GM23248 (cell line): Measurements from ENCODE around the gene DENND5A.

Source experiments
- EZH2 ChIP-seq: fragments of 200-600 bp; sonication (generic); IDR thresholded peaks from 2 replicates; pipeline ENCODE4 v1.6.1; 2018; ENCODE audit warnings: antibody characterized with exemption, mild to moderate bottlenecking; ENCODE audit not compliant: insufficient read depth, poor library complexity, severe bottlenecking
- EZH2phosphoT487 ChIP-seq: fragments of 200-600 bp; sonication (generic); IDR thresholded peaks from 2 replicates; pipeline ENCODE4 v1.6.1; 2018; ENCODE audit warnings: antibody characterized with exemption, moderate library complexity, mild to moderate bottlenecking, low read depth; ENCODE audit not compliant: insufficient read depth

DNA sequence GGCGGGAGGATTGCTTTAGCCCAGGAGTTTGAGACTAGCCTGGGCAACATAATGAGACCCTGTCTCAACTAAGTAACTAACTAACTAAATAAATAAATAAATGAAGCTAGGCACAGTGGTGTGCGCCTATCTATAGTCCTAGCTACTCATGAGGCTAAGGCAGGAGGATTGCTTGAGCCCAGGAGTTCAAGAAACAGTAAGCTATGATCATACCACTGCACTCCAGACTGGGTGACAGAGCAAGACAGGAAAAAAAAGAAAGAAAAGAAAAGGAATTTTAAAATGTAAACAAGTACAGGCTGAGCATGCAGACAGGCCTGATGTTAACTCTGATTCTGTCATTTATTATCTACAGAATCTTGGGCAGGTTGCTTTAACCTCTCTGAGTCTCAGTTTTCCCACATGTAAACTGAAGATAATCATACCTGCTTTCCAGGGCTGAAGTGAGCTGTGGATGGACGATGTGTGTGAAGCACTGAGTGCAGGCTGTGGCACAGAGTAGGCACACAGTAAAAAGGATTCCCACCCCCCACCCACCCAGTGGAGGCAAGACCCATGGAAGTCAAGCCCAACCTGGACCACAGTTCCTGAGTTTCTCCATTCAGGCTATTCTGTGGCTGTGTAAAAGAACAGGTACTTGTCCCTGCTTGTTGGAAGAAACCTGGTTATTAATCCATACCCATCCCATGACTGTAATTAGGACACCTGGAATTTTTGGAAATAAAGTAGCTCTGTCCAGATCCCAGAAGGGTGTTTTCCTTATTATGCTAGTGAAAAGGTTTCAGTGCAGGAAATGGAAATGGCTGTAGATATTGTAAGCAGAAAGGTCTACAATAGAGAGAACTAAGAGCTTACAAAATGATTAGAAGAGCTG is 155.1 kb downstream of the DENND5A start:
- TF ChIP-seq EZH2phosphoT487 (no peak), EZH2 (no peak)
